CD4-positive, alpha-beta T cell treated with Interferon gamma for 1 hour (primary cell): ENCODE data around the gene NLN.
A peak's percentile ranks its signal among the peaks of the same experiment; 100 is the strongest.
"Not testable (repeated sequence)": the region's sequence is repeated elsewhere in the genome, so short reads cannot be mapped to it uniquely, and the experiment has no call there.

Source experiments
- DNase-seq: peaks from one replicate; pipeline ENCODE4 v3.0.0-alpha.2; 2020

Gene NLN

DNA sequence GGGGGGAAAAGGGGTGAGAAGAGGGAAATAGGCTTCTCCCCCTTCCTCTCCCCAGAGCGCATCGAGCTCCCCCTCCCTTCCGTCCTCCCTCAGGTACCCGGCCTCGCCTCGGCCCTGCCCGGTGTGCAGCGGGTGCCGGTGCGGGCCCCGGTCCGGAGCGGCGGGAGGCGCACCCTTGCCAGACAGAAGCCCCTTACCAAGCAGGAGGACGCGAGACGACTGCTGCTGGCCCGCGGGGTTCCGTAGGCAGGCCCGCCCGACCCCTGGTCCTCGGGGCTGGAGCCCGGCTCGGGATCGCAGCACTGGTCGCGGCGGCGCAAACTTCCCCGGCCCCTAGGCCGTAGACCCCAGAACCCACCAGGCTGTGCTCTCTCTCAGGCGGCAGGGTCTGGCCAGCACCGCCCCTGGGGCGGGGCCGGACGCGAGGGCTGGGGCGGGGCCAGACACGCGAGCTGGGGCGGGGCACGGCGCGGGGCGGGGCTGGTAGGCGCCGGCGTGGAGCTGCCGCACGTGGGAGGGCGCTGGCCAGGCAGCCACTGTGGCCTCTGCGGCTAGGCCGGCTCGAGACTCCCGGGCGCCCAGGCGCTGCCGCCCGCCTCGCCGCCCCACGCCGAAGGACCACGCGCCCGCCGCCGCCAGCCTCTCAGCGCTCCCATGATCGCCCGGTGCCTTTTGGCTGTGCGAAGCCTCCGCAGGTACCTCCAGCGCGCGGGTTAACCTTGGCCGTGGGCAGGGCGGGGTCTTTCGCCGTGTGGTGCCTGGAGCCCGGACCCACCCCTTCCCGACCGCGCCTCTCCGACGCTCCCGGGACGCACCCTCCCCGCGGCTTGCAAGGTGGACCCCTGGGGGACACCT is at the start of gene NLN, which contains the start of gene SGTB:
NLN (plus strand) TSS at position 486 of the 855 bp plus-strand sequence; CDS start at position 655, 169 bp downstream.
SGTB (minus strand) TSS at position 390 of the 855 bp plus-strand sequence. CDS start 1,302 bp downstream, outside the sequence.
- DNase-seq = peak; percentile 80

DNA sequence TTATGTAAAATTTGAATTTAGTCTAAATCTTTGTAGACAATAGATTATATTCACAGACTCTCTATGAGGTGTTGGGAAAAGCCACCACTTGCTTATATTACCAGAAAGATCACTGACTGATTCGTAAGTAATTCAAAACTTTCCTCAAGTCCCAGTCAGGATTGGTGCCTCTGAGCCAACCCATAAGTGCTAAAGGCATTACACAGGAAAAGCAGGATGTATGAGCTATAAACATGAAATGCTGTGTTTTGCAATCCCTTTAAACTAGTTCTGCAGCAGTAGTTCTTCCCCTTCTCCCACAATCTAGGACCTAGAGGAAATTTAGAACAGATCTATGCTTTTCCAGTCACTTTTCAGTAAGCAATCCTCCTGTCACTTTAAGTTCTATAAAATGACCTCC is 49.2 kb upstream of the NLN start:
- no peak for DNase-seq

DNA sequence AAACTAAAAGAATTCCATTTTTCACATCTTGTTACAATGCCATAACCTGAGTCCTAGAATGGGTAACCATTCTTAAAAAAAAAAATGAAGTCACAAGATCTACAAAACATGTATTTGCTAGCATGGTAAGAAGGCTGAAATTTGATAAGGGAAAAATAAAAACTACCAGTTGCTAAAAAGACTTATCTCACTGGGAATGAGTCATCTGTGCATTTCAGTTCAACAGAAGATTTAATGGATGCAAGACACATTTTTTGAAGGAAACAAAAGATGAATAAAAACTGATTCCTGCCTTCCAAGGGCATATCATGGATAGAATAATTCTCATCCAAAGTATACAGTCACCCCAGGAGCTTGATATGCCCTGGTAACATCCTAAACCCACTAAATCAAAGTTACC is 47.3 kb upstream of the NLN start:
- DNase-seq = no peak

DNA sequence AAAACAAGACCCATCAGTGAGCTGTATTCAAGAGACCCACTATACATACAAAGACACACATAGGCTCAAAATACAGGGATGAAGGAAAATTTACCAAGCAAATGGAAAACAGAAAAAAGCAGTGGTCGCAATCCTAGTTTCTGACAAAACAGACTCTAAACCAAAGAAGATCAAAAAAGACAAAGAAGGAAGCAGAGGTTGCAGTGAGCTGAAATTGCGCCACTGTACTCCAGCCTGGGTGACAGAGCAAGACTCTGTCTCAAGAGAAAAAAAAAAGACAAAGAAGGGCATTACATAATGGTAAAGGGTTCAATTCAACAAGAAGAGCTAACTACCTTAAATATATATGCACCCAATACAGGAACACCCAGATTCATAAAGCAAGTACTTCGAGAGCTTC is 45.9 kb upstream of the NLN start:
- not testable (repeated sequence) for DNase-seq

DNA sequence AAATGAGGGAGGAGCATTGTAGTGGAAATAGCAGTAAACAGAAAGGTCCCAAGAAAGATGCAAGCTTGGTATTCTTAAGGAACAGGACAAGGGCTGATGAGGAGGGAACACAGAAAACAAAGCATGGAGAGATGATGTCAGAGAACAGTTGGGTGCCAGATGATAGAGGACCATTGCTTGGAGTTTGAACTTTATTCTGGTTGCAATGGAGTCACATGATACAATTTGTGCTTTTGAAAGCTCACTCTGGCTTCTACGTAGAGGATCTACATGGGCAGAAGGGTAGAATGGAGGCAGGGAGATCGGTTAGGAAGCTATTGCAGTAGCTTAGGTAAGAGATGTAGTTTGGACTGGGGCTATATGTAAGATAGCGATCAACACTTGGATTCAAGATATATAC is 39.9 kb upstream of the NLN start:
- DNase-seq = no peak

DNA sequence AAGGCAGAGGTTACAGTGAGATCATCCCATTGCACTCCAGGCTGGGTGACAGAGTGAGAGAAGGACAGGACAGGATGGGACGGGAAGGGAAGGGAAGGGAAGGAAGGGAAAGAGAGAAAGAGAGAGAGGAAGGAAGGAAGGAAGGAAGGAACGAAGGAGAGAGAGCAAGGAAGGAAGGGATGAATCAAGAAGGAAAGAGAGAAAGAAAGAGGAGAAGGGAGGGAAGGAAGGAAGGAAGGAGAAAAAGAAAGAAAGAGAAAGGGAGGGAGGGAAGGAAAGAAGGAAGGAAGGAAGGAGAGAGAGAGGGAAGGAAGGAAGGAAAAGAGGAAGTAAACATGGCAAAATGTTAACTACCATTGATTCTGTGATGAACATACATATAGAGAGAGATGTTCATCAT is 28.9 kb upstream of the NLN start:
- no peak for DNase-seq

DNA sequence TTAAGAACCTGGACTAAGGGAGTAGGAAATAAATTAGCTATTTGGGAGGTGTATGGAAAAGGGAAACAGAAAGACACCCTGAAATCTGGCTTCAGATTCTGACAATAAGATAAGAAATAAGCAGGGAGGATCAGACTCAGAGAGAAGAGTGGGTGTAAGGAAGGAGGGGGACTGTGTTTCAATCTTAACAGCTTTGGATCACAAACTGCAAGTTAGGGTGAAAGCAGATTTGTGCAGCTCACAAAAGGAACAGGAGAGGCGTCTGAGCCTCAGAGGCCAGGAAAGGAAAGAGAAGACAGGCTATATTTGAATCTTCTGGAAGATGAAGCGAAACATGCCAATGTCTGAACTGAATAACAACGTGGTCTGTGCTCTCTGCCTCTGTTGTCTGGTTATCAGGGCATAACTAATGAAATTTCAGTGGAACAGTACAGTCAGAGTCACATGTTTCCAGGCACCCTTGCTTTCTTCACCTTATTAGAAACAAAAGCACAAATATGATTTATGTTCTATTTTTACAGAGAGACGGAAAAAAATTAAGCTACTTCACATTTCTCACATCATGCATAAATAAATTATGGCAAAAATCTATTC is 26.7 kb upstream of the NLN start:
- DNase-seq = no peak

DNA sequence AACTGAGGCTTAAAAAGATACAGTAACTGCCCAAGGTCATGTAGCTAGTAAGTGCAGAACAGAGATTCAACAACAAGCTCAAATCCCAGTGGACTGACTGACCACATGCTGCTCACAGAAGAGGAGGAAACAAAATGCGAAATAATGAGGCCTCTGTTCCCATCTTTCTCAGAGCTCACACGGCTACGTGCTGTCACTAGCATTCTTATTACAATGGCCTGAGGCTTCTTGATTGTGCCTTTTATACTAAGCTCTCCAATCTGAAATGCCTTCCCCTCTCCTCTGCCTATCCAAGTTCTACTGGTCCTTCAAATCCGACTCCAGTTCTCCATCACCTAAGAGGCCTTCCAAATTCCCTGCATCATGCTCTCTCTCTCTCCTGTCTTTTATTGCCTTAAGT is 26.1 kb upstream of the NLN start:
- no peak for DNase-seq

DNA sequence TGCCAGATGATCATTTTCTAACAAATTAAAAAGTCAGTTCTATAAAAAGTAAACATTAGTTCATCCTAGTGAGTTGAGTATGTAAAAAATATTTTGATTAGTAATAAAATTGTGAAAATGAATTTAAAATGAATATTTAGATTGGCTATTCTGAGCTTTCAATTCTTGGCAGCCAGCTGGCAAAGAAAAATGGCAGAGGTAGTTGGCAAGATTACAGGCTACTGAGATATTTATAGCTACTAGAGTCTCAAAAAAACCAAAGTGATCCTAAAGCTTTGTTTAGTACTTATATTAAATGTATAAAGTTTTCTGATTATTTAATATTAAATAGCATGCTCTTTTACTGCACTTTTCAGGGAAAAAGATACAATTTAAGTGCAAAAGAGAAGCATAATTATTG is 25.1 kb upstream of the NLN start:
- no peak for DNase-seq

DNA sequence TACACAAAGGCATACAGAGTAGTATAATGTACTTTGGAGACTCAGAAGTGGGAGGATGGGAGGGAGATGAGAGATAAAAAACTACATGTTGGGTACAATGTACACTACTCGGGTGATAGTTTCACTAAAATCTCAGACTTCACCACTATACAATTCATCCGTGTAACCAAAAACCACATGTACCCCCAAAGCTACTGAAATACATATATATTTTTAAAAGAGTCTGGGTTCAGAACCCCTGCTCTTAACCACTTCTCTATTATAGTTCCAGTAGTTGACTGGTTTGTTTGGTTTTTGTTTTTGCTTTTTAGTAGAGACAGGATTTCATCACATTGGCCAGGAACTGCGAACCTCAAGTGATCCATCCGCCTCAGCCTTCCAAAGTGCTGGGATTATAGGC is 22.7 kb upstream of the NLN start:
- DNase-seq = no peak

DNA sequence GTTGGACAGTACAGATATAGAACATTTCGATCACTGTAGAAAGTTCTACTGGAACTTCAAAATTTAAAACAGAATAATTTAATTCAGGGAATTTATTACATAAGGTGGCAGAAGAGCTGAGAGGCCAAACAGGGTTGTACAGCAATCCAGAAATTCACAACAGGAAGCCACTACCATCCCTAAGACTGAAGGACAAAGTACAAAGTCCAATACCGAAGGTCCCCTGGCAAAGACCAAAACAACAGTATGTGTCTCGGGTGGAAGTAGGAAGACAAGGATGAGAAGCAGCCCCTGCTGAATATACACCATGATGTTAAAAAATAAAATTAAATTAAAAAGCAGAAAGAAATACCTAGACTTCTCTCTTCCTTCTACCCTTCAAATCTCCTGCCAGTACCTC is 20.0 kb upstream of the NLN start:
- no peak for DNase-seq

DNA sequence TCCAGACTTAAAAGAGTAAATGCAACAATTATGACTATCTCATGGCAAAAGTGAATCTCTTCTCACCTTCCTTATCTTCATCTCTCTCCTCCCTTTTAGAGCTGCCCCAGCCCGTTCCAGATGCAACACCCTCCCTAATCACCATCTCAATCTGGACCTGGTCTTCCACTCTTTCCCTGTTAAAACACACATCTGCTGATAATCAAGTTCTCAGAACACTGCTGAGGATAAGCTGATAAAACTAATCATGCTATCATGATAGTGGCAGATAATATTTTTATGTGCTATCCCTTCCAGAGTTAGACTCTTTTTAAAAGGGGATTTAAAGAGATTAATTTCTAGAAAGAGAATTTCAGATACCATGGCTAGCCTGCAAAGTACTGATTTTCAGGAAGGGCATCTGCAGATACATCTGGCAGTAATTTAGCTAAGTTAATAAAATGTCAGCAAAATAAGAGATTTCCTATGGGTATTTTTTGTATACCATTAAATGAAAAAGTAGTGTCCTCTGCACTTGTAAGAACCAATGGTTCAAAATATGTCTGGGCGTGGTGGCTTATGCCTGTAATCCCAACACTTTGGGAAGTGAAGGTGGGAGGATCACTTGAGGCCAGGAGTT is 17.3 kb upstream of the NLN start:
- no peak for DNase-seq

DNA sequence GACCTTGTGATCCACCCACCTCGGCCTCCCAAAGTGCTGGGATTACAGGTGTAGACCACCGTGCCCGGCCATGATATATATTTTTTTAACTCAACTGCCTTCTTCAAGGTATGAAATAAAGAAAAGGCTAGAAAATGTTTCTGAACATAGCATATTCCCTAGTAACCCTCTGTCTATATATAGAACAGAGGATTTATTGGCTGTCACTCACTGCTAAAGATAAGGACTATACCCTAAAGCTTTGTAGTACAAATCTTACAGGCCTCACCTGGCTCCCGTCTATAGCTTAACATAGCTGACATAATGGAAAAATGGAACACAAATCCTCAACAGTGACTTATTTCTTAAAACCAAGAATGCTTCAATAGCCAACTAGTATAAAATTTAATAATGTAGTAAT is 14.3 kb upstream of the NLN start:
- no peak for DNase-seq

DNA sequence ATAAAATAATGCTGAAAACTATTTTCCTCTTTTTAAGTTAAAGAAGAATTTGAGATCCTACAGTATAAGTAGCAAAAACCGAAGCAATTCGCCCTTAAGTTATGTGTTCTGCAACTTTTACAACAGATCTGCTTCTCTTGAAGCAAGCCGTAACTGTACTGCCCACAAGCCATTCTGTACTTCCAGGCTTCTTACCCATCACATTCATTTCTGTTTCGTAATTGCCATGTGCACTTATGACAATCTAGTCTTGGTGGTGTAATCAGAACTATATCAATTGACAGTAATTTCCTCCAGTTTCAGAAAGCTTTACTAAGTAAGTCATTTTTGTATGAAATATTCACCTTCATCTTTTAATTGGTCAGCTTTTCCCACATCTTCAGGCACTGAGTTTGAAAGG is 13.9 kb upstream of the NLN start:
- DNase-seq = no peak

DNA sequence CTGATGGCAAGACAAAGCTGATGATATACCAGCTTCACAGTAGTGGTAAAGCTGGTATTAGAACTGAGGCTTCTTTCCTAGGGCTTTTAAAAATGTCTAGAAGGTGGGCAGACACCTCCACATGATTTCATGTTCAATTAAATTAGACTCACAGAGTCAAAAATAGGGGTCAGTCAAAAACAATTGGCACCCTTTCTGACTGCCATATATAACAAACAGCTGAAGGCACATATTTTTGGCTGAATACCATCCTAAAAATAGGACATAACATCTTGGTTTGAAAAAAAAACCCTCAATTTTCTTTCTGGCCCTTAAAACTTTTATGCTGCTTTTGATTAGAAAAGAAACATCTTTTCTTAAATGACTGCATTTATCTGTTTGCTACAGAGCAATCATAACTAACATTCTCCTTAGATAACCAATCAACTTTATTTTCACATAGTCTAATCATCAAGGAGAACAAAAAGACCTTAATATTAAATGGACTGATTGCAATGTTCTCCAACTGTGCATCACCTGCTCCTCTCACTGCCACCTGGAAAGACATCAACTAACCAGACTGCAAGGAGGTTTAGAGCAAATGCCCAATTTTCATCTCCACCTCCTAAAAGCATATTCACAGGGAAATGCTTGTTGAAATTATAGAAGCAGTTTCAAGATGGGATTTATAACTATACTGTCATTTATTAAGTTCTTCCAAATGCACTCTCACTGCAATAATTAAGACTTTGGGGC is 3.3 kb upstream of the NLN start:
- no peak for DNase-seq

DNA sequence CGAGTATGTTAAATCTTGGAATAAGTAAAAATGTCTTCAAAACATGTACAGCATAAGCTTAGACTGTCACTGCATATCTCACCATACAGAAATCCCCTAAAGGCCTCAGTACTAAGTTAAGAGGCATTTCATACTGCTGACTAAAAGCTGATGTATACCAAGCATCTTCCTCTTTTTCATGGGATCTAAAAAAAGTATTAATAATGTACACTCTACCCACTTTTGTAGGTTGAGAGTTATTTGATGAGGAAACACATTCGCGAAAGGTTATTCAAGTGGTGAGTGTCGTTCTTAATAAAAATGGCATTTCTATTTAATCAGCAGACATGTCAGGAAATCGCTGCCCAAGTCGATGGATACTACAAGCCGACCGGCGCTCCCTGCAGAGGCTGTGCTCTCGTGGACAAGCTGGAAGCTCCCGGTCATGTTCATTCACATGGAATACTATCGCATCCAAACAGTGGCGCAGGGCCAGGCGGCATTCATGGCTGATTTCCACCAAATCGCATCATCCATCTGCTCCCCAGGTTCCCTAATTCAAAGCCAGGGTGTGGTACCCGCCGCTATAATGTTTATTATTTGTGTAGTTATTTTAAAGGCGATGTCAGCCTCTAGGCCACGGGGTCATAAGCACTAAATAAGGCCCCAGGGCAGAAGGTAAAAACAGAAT is 820 bp upstream of the NLN start:
- peak; percentile 3 for DNase-seq

DNA sequence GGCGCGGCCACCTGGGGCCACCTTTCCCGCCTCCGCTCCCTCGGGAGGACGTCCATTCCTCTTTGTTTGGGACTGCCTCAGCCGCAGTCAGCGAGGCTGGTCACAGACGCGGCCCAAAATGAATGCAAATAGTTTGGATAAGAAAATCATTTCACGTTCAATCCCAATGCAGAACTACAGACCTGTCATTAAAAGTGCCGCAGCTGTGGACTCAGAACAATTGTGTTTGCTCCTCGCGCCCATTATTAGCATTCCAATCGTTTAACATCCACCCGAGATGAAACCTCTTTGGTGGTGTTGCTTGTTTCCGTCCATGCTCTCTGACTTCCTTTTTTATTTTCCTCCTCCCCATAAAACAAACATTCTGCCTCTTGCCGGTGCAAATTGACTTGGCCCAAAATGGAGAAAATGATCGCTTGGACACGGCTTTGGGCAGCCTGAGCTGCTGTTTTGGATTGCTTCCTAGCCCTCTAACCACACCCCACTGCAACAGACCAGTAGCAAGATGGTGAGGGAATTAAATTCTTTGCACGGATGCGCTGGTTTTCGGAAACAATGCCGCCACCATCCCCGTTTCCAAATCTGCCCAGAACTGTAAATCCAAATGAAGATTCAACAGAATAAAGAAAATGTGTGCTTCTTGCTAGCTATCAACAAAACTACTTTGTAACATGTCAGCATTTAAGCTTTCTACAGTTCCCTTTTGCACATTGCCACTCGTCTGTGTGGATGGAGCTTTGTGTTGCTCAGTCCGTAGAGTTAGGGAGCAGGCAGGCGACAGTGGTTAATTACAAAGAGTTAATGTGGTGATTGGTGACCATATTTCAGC is 784 bp downstream of the NLN start:
- no peak for DNase-seq

DNA sequence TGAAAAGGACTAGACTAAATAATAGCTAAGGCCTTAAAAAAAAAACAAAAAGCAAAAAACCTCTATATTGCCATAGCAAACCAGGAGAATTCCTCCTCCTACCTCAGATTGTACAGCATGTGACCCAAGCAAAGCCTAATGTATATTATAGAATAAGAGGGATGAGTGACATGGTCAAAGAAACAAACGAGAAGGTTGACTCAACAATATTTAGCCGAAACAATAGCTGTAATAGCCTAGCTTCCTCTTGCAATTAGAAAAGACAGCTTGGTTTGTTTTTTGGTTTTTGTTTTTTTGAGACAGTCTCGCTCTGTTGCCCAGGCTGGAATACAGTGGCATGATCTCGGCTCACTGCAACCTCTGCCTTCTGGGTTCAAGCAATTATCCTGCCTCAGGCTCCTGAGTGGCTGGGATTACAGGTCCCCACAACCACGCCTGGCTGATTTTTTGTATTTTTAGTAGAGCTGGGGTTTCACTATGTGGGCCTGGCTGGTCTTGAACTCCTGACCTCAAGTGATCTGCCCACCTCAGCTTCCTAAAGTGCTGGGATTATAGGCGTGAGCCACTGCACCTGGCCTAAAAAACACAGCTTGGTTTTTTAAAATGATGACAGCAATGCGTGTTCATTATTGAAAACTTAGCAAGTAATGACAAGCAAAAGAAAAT is 5.6 kb downstream of the NLN start:
- no peak for DNase-seq

DNA sequence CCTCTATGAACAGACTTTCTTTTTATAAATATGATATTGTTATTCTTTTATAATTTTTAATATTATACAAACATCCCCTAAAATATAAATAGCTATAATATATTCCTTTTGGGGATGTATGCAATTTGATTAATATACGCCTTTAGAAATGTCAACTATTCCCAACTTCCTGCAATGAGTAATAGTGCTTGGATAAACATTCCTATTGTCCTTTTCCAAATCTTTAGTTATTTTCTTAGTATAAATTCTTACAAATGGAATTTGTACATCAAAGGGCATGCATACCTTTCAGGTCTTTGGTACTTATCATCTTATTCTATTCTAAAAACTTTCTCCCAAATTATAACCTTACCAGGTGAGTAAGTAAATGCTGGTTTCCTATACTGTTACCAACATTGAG is 6.2 kb downstream of the NLN start:
- DNase-seq = no peak

DNA sequence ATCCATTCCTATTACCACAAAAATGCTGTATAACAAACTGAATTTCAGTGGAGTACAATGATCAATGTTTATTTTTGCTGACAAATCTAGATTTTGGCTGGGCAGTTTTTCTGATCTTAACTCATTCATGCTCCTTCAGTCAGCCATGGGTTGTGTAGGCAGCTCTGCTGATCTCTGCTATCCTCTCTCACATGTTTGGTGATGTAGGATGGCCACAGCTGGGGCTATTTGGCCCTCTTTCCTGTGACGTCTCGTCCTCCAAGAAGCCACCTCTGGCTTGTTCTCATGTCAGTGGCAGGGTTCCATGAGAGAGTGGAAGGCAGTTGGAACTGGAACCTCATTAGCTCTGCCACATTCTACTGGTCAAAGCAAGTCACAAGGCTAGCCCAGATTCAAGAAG is 8.9 kb downstream of the NLN start:
- no peak for DNase-seq

DNA sequence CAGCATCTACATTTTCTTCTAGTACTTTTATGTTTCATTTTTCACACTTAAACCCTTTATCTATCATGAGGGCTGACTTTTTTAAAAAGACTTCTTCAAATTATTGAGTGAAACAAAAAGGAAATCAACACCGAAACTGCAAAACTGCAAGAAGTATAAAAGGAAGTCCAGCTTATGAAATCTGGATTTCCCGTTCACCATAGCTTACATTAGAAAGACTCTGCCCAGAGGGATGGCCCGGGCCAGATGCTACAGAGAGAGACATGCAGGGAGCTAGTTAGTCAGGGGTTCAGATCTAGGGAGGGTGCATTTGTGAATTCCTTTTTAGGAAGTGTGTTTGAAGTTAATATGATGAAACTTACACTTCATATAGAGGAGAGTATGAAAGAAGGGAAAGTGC is 10.0 kb downstream of the NLN start:
- DNase-seq = not testable (repeated sequence)
